ENCODE measurements around the gene ABLIM2.

GRCh38 chr4:7995866-7996265, 162.7 kb downstream of the ABLIM2 start:
- TF ChIP-seq CTCF (IDR thresholded peaks at IDR 0.05) (no peak), EZH2 (IDR thresholded peaks at IDR 0.05; ENCODE audit: borderline replicate concordance, insufficient read depth, low read depth, low read length, poor library complexity, severe bottlenecking) (no peak)
